ENCODE measurements around the gene TUBB2B. TPM values are rescaled to one million over a fixed set of nuclear protein-coding genes. Genes with fewer than 3 reads are reported as not detected.

Gene TUBB2B
- total and polyA plus RNA-seq, 2 donors (not counting 3 experiments of a cell fraction or from before 2014, with no cell fraction given), result 5.1 to 8.3 TPM

- Histone ChIP-seq H3K36me3 (ENCODE audit: control insufficient read depth in 2 of 2, extremely low read depth in 1 of 2, insufficient read depth in 2 of 2, low read length in 2 of 2) (peaks cover 3 to 15% of the 10 kb centered on the region in 2 experiments), H3K9me3 (replicated peaks; ENCODE audit: control insufficient read depth, insufficient read depth, low read length) (no peaks in the 10 kb centered on the region), H3K27me3 (ENCODE audit: control insufficient read depth in 2 of 2, insufficient read depth in 2 of 2, low read length in 2 of 2) (no peaks in the 10 kb centered on the region), H3K79me2 (ENCODE audit: control insufficient read depth, insufficient read depth, low read length) (peaks cover 71% of the 10 kb centered on the region), H4K20me1 (replicated peaks; ENCODE audit: control insufficient read depth, extremely low read depth, insufficient read depth, low read length) (no peaks in the 10 kb centered on the region), H3K9me1 (replicated peaks; ENCODE audit: control insufficient read depth, extremely low read depth, insufficient read depth, low read length) (no peaks in the 10 kb centered on the region), H3K4me1 (ENCODE audit: control insufficient read depth, extremely low read depth, insufficient read depth, low read length) (peaks cover 7% of the 10 kb centered on the region), H3K4me3 (replicated peaks in 1 of 3; ENCODE audit: insufficient read depth in 1 of 3, low read depth in 1 of 3, low read length in 3 of 3) (no peak overlapping the region), H3K27ac (ENCODE audit: insufficient read depth, low read depth, low read length) (no peak overlapping the region), H3K9ac (replicated peaks; ENCODE audit: extremely low read depth, insufficient read depth, low read length) (no peak overlapping the region), H2AFZ (ENCODE audit: low read depth, low read length) (no peak overlapping the region), H3K4me2 (ENCODE audit: insufficient read depth, low read length) (no peak overlapping the region)
- intact Hi-C loops (cut with micrococcal nuclease) (no loop called here), dilution Hi-C loops (cut with MboI; ENCODE audit: extremely low pct_ligation_motif_present, low sequenced_read_pairs) (no loop called here)
- TF ChIP-seq MYC (IDR thresholded peaks at IDR 0.05; ENCODE audit: low read depth, low read length), result no peak
- TF ChIP-seq GATA2 (IDR thresholded peaks at IDR 0.05; ENCODE audit: insufficient read depth, insufficient read length, low read depth, low read length), result no peak
- no peak for TF ChIP-seq POLR2A (IDR thresholded peaks at IDR 0.05; ENCODE audit: low read depth, low read length)
- no peak for TF ChIP-seq POLR2AphosphoS5 (IDR thresholded peaks at IDR 0.05; ENCODE audit: insufficient read depth, low read depth, low read length)
- TF ChIP-seq EZH2 (IDR thresholded peaks at IDR 0.05; ENCODE audit: borderline replicate concordance, low read depth, low read length, severe bottlenecking), result no peak
- TF ChIP-seq JUN (IDR thresholded peaks at IDR 0.05; ENCODE audit: borderline replicate concordance, insufficient read depth, insufficient read length, low read depth), result no peak
- TF ChIP-seq FOS (IDR thresholded peaks at IDR 0.05; ENCODE audit: borderline replicate concordance, insufficient read depth, low read length), result no peak
- TF ChIP-seq CTCF (IDR thresholded peaks at IDR 0.05; ENCODE audit: extremely low read depth in 1 of 2, insufficient read depth in 1 of 2, low read depth in 1 of 2, low read length in 2 of 2), result no peak
- no peak for TF ChIP-seq MAX (IDR thresholded peaks at IDR 0.05; ENCODE audit: insufficient read depth, insufficient read length)
- ChIA-PET POLR2A (no interaction called here), CTCF (no interaction called here)
- DNase-seq (ENCODE audit: low read depth, low spot score) (no peak), FAIRE-seq (no peak)
- BruUV-seq (replicated peaks), result no TSS peak
Measured at GRCh38 chr6:3264356-3264755, 36.9 kb upstream of the TUBB2B start.
